GM18499 (cell line): ENCODE results near the gene SPON1.
"Not testable (repeated sequence)": the region's sequence is repeated elsewhere in the genome, so short reads cannot be mapped to it uniquely, and the experiment has no call there.

Experiments
- ATAC-seq: cut with Tn5 transposase; IDR thresholded peaks from one replicate; pipeline ENCODE4 v1.9.1; 2021; ENCODE audit warnings: moderate number of reproducible peaks; ENCODE audit not compliant: insufficient read depth, unreplicated experiment

The SPON1 gene

DNA sequence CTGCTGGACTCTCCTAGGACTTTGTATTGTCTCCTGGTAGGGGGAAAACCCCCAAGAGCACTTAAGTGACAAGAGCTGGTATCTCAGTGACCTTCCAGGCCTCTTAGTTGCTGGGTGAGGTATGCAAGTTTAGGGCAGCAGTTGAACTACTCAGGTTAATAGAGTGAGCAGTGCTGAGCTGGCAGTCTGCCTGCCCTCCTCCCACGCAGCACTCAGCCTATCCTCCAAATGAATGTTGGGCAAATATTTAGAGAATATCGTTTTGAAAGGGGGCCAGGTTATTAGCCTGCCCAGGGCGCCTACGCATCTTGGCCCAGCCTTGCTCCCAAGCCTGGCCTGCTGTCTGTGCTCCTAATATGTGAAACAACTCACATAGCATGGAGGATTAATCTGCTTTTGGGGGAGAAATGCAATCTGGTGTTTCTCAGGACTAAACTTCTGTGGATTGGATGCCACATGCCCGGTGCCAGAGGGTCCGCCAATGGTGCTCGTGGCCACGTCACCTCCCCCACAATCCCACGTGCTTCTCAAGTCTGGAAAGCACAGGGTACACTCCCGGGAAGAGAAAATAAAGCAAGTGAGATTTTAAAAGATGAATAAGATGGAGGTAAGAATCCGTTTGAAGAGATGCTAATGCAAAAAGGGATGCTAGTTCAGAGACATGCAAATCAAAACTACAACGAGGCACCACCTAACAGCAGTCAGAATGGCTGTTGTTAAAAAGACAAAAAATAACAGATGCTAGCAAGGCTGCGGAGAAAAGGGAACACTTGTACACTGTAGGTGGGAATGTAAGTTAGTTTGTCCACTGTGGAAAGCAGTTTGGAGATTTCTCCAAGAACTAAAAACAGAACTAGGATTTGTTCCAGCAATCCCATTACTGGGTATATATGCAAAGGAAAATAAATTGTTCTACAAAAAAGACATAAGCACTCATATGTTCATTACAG lies 67.7 kb downstream of the SPON1 start:
- no peak for ATAC-seq

DNA sequence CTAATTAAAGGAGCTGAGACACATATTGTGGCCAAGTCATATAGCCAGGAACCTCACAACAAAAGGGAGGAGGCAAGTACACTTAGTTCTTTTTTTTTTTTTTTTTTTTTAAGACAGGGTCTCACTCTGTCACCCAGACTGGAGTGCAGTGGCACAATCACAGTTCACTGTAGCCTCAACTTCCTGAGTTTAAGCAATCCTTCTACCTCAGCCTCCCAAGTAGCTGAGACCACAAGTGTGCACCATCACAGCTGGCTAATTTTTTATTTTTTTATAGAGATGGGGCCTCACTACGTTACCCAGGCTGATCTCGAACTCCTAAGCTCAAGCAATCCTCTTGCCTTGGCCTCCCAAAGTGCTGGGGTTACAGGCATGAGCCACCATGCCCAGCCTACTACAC lies 73.0 kb downstream of the SPON1 start:
- ATAC-seq, result not testable (repeated sequence)

DNA sequence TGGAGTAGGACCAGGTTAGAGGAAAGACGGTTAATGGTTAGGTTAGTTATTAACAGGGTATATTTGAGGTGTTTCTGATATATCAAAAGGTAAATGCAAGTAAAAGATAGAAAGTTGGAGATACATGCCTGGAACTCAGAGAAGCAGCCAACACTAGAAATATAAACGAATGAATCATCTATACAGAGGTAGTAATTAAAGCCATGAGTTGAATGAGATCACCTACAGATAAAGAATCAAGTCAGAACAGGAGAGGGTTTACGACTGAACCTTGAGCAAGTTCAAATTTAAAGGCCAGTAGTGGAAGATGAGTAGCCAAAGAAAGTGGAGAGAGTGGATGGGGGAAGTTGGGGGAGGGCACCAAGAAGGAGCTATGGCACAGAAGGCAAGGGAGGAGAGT lies 73.9 kb downstream of the SPON1 start:
- no peak for ATAC-seq

DNA sequence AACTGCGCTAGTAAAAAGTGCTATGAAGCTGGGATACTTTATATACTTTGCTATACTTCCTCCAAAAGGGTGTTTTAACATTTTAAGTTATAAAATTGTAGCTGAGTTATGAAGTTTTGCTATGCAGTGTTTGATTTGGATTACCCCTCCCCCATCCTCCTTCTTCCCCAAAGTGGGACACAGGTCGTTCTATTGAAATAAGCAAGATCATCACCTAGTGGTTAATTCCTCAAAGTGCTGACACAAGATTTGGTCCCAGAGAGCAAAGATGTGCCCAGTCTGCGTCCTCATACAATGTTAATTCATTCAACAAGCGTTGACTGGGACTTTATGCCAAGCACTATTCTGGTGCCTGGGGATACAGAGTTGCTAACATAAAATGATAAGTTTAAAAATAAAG lies 78.5 kb downstream of the SPON1 start:
- no peak for ATAC-seq

DNA sequence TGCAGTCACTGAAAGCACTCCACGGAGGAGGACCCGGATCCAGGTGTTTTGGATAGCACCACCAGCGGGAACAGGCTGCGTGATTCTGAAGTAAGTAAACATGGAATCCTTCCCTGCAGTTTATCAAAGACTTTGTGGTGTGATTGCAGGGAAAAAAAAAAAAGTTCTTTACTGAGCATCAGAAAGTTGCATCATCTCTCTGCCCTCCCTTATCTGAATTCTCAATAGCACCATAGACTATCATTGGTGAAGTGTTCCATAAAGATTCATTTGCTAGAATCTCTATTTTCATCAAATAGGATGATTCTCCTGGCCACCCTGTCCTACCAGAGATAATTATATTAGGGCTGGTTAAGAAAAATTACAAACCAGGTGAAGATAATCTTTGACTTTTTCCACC lies 79.0 kb downstream of the SPON1 start:
- no peak for ATAC-seq

DNA sequence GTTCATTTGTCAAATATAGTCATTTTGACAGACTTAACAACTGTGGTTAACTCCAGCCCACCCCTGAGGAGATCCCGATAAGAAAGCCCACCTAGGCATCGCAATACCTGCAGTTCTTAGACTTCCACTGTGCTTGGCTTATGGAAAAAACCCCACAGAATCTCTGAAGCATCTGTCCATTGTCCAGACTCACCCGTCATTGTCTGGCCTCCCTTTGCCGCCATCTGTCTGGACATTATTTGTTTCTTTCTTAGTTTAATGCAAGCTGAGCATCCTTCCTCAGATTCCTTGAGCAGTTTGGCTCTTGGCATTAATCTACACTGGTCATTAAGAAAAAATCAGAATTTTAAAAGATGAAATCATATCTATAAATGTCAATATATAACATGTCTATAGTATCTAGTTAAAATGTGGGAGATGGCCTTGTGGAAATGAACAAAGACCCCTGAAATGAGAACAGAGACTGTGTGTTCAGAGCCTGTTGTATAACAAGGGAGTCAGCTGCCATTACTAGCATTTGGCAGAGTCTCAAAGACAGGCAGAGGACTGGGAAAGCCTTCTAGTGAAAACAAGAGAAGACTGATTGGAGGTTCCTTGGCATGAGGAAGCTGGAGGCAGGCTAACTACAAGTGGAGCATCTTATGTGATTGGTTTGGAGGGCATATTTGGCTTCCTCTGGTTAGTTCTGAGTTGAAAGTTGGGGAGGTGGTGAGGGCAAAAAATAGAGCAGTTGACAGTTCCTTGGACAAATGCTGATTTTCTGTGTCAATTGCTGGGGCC lies 80.4 kb downstream of the SPON1 start:
- ATAC-seq, result no peak

DNA sequence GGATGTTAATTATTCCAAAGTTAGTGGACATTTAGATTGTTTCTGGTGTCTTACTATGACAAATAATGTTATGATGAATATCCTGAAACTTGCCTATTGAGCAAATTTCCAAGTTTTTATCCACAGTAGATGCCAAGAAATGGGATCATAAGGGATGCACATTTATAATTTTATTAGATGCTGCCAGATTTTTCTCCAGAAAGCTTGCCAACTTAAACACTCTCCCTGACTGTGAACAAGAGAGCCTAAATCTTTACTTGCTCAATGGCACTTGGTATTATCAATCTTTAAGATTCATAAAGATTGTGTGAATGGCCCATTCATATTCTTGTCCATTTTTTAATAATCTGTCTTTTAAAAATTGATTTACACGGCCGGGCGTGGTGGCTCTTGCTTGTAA lies 82.4 kb downstream of the SPON1 start:
- no peak for ATAC-seq

DNA sequence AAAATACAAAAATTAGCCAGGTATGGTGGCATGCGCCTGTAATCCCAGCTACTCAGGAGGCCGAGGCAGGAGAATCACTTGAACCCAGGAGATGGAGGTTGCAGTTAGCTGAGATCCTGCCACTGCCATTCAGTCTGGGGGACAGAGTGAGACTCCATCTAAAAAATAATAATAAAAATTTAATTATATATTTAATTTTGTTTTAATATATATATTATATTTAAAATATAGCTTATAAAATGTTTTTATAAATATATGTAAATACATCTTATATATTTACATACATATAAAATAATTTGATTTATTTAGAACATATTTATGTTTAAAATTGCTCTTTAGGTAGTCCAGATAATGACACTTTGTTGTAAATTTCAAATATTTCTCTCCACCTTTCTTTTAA lies 82.9 kb downstream of the SPON1 start:
- no peak for ATAC-seq

DNA sequence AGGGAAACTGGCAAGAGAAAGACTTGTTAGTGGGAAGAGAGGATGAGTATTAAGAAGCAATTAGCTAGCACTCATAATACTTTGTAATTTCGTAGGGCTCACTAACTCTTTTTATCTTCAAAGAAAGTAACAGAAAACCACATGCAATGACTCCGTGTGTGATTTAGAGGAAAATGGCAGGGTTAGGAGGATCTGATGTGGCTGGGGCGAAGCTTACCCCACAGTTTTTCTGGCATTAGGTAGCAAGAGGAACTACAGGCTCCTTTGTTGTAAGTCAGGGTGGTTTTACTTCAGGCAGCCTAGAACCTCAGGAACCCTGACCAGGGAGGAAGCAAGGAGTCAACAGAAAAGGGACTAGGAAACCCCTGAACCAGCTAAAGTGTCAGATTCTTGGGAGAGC lies 89.7 kb downstream of the SPON1 start:
- no peak for ATAC-seq

DNA sequence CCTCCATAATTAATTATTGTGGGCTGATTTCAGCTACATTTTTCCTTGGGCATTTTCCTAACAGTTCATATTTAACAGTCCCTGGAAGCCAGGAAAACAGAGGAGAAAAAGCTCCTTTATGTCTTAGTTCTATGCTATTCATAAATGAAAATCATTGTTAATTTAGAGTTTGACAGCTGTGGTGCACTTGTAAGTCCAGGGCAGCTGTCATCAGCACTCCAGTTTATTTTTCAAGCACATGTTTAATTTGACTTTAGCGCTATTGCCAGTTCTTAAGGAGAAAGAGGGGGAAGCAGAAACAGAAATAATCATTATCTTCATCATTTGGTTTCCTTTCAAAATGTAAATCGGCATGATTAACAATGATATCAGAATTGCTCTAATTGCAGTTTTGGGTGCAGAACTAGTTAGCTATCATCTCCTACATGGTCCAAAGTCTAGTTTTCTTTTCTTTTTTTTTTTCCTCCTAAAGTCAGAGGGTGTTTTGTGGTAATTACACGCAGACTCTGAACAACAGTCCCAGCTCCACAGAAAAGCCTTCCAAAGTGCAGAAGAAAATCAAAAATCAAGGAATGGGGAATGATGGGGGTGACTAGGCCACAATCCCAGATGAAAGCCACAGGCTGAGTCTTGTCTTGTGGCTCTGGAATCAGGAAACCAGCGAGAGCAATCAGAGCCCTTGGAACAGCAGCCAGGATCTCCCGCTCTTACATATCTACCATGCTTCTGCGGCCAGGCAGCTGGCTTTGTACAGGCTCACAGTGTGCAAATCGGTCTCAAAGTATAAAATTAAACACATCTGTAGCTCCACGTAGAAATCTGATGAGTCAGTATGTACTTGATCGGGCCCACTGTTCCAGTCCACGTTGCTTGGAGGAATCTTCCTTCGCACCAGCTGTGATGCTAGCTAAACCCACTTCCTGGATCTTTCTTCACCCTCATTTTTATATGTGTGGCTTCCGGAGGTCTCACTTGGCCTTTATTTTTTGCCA lies 91.9 kb downstream of the SPON1 start:
- no peak for ATAC-seq

DNA sequence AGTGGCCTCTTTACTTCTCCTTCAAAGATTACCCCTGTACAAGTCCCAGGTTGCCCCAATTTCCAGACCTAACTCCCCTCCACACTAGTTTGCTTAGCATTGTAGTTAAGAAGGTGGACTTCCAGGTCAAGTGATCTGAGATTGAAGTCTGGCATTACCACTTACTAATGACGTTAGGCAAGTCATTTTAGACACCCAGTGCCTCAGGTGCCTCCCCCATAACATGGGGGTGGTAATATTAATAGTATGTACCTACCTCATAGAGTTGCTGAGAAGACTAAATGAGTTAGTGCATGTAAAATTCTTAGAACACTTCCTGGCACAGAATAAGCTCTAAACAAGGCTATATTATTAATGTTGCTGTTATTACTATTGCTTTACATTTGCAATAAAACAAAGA lies 93.4 kb downstream of the SPON1 start:
- ATAC-seq, result no peak

DNA sequence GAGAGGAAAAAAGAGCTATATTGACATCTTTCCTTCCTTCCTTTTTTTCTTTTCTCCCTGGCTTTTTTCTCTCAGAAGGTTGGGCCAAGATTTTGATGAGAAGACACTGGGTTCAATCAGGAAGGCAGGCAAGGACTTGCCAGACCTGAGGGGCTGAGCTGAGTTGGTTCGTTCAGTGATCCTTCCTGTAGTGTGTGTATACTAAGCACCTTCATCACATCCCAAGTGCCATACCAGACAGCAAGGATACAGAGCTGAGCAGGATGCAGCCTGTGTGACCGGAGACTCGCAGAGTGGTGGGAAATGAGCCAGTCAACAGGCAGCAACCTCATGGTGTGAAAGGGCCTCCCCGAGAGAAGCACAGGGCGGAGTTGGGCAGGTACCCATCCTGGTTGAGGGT lies 95.5 kb downstream of the SPON1 start:
- no peak for ATAC-seq

DNA sequence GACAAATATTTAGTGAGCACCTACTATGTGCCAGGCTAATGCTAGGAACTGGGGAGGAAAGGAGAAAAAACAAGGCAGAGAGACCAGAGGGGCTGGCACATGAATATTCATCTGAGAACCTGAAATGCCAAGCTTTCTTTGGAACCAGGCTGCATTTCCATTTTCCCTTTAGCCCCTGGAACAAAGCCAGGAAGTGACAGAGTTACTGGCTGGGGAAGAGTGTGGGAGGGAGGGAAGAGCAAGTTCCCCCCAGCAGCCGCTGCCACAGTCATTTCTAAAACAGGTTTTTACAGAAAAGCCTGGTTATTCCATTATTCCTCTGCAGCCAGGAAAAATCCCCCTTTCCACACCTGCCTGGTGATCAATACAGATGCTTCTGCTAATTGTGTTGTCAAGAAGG lies 97.0 kb downstream of the SPON1 start:
- no peak for ATAC-seq

DNA sequence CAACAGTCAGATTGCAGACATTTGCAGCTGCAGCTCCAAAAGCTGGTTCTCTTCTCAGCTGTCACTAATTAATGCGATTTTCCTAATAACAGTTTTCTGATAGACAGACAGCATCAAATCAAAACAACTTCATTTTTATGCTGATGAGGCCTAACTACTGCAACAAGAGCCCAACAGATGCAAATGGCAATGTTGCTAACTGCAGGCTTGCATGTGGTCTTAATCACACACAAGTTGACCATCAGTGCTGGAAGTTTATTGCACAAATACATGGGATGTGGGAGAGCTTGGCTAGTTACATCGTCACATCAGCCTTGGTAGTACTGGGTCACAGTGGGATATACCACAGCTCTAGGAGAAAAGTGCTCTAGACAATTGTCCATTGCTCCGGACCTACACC lies 99.2 kb downstream of the SPON1 start:
- no peak for ATAC-seq

DNA sequence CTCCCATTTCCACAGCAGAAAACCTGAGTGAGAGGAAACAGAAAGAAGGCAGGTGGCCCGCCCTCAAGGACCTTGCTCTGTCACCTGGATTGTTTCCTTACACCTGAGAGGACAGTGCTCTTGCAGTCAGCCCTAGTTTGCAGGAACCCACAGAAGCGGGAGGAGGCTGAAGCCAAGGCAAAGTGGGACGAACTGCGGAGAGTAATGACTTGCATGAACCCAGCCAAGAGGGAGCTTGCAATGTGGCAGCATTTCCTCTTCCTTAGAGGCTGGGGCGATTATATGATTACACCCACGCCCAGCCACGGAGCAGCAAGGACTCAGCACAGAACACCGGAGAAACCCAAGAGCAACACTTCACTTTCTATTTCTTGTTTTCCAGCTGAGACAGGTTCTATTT lies 102.6 kb downstream of the SPON1 start:
- ATAC-seq, result no peak

DNA sequence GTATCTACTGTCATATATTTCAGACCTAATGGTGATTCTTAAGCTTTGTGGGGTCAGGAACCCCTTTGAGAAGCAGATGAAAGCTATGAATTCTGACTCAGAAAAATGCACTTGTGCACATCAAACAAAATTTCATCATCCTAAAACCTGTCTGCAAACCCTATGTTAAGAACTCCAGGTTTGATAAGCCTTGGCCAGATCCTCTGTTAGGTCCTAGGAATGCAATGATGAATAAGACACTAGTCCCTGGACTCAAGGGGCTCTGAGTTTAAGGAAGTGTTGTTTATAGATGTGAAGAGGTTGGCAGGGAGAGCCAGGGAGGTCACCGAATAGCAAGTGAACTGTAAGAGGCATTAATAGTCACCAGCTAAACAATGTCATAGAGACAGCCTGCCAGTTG lies 103.2 kb downstream of the SPON1 start:
- no peak for ATAC-seq

DNA sequence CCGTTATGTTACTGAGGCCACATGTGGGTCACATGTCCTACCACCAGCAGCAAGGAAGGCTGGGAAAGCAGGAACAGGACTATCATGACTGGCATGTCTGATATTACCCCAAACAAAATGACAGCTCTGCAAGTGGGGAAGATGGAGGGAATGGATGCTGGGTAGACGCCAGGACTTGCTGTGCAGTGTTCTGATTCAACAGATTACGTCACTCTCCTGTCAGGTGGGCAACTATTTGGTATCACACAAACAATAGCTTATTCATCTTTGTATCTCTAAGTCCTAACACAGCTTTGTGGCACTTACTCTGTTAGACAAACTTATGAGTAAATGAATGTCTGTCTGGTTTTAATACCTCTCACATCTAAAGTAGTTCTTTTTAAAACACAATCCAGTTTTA lies 105.2 kb downstream of the SPON1 start:
- ATAC-seq, result no peak

DNA sequence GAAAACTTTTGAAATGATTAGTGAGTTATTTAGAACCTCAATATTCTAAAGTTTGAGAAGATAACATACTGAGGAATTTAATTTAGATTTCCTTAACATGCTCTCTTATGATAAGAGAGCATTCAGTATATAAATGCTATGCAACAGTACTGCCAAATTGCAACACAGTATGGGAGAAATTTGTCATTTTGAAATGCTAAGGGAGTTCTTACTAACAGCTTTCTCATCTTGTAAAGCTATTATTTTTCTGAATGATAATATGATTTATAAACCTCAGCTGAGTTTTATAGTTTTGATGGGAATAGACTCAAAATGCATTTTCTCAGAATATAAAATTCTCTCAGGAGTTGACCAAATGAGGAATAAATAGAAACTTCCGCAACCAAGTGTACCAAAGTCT lies 108.4 kb downstream of the SPON1 start:
- ATAC-seq, result no peak

DNA sequence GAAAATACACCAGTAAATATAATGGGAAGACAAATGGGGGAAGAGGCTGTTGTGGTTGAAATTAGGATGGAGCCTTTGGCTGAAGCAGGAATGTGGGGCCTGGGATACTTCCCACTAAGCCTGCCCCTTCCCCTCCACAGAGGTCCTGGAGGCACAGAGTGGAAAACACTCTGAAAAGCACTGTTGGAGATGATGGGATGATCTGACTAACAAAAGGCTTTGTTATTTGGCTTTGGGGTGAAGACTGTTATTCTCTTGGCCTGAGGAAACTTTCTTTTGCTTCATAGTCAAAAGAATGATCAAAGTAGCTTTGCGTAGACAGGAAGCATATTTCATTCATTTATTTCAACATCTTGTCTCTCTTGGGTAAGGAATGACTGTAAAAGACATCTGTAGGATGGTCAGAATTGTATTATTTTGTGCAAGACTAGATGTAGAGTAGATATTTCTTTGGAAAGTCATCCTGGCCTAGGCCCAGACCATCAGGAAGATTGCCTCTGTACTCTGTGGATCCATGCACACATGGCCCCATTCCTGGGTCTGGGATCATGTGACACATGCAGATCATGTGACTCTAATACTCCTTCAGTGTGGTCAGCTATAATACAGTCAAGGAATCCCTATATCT lies 111.4 kb downstream of the SPON1 start:
- no peak for ATAC-seq
